Activated T-cell treated with anti-CD3 and anti-CD28 coated beads for 48 hours (primary cell): Measurements from ENCODE around the gene CBX5.
A peak's percentile ranks its signal among the peaks of the same experiment; 100 is the strongest.
"Not testable (repeated sequence)": the region's sequence is repeated elsewhere in the genome, so short reads cannot be mapped to it uniquely, and the experiment has no call there.

ENCODE experiments used
- DNase-seq: peaks from one replicate; pipeline ENCODE4 v3.0.0-alpha.2; 2020; ENCODE audit warnings: low read depth

The CBX5 gene

DNA sequence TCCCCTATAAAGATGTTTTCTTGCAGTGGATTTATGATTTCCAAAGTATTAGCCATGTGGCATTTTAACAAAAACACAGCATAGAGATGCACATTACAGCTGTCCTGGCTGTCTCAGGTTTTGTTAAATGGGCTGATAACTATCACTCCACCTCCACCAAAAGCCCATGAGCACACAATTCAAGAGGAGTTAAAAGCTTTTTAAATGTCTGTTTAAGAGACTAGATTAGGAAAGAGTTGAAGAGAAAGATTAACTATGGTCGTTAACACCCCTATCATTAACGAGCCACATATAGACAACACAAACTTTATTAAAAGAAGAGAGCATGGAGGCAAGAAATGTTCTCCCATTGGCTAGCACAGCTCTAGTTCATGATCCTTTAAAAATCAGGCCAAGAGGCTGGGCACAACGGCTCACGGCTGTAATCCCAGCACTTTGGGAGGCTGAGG, 14.5 kb downstream of the CBX5 start:
- no peak for DNase-seq

DNA sequence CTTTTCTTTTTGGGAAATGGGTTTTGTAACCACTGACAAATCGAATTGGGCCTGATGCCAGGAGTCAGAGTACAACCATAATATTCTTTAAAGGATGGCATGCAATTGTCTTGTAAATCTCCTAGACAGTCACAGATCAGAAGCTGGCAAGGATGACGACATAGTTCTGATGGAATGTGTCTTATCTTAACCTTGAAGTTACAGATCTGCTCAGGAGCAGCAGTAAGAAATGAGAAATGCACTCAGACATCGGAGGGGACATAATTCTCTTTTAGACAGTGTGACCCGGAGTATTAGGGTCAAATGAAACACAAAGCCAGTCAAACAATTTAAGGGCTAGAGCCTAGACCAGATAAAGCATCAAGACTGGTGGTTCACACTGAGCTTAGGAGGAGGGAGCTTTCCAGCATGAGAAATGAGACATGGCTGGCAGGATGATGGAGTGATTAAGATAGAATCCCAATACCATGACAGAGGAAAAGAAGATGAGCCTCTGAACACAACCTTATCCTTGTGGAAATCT, 17.5 kb downstream of the CBX5 start:
- no peak for DNase-seq

DNA sequence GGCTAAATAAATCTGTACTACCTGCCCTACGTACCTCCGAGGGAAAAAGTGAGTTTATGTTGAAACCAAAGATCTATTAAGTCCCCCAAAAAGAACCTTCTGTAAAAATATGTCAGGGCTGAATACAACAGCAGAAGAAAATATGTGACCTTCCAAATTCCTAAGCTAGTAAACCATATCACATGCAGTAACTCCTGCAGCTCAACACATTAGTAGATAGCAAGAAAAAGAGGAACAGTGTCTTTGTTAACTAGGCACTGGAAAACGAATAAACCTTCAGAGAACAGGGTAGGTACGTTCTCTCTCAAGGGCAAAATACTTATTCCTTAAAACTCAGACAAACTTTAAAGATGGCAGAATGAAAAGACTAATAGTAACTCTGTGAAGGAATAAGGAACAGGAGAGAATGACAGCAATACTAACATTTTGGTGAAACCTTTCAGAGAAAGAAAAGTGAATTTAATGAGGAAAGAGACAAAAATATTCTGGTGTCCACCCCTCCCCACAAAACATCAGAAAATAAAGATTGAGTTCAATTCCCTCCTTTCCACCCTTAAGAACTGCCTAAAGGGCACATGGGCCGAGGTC, 18.0 kb downstream of the CBX5 start:
- DNase-seq: no peak

DNA sequence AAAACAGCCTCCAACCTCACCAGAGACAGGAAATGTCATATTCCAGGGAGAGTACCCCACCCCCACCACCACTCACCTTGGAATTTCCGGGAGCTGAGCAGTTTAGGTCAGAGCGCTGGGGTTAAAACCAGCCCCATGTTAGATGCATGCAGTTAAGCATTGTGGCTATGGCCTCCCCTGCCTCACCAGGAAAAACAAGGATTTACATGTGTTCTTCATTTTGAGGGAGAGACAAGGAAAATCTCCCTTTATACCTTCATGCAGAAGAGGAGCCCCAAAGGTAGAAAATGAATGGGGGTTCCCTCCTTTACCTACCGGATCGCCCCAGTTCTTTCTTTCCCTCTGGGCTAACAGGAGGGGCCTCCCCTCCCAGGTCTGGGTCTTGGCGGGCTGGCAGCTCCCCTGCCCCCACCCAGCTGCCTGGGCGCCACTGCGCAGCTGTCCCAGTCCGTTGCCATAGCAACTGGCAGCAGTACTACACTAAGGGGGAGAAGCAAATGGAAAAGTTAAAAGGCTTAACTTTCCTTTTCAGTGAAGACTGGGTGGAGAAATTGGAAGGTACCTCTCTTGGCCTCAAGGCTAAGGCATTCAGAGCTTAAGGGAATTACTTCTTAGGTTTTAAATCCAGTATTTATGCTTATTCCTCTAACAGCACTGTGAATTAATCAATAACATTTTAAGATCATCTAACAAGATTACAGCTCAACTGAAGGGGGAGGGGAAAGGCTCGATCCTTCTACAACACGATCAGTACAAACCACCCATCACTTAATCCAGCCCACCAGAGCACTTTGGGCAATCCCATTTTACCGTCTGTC, 20.5 kb downstream of the CBX5 start:
- DNase-seq: peak; percentile 35

DNA sequence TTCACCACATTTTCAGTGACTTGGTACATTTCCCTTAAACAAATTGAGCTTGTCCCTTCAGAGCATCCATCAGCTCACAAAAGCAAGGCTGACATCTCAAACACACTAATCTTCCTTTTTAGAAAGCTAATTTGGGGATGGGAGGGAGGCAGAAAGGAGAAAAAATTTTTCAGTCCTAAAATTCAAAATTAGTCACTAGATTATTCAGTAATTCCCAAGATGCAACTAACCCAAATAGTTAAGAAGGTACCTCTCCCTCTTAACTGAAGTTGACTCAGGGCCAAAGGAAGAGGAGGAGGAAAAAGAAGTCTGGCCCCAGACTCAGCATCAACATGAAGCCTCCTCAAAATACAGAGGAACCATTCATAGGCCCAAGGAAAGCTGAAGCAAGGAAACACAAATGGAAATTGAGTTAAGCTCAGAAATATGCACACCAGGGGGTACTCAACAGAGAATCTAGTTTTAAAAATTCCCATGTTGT, 21.7 kb downstream of the CBX5 start:
- DNase-seq: no peak

DNA sequence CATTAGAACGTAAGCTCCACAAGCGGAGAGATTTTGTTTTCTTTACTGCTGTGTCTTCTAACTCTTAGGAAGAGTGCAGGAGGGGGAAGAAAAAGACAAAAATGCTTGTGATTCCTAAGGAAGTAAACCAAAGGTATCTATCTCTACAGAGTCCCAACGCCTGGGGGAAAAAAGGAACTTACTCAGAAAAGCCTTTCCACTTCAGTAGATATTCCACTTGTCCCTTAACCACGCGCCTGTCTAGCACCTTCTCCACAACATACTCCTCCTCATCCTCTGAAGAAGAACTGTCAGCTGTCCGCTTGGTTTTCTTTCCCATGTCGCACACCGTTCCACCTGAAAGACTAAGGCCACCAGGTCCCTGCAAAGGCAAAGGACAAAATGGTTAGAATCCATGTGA, 22.6 kb downstream of the CBX5 start:
- DNase-seq: no peak

DNA sequence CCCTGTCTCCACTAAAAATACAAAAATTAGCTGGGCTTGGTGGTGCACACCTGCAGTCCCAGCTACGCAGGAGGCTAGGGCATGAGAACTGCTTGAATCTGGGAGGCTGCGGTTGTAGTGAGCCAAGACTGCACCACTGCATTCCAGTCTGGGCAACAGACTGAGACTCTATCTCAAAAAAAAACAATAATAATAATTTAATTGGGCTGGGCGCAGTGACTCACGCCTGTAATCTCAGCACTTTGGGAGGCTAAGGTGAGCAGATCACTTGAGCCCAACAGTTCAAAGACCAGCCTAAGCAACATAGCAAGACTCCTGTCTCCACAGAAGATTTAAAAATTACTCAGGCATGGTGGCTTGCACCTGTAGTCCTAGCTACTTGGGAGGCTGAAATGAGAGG, 26.7 kb downstream of the CBX5 start:
- DNase-seq: no peak

DNA sequence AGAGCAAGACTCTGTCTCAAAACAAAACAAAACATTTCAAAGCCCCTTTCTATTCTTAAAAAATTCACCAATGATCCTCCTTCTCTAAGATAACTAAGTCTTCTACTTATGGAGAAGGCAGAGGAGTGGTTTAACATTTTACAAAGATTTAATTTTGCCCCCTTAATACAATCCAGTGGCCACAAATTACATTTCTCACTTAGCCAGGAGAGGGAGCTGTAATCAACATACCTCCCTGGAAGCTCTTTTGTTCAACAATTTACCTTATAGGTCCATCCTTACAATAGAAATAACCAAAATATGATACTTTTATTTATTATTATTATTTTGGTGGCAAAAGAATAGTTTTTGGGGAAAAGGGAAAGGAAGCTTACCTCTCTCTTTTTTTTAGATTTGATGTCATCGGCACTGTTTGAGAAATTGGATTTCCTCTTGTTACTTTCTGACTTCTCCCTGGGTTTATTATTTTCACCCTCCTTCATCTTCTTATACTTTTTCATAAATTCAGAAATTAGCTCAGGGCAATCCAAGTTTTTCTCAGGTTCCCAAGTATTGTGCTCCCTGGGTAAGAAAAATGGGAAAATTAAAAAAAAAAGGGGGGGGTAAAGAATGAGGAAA, 28.1 kb downstream of the CBX5 start:
- no peak for DNase-seq

DNA sequence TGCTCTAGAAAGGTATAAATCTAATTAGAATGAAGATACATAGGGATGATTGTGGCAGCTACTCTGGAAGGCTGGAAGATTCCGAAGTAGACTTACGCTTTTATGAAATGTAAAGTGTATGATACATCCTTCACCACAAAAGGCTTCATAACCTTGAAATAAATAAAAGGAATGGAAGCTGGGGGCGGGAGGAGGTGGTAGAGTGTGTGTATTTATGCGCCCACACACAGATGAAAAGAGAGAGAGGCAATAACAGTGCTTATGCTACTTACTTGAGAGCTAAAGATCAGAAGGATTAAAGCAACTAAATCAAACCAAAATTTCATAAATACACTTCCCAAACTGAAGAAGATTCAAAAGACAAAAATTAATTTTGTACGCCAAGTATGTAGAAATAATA, 30.4 kb downstream of the CBX5 start:
- DNase-seq: no peak

DNA sequence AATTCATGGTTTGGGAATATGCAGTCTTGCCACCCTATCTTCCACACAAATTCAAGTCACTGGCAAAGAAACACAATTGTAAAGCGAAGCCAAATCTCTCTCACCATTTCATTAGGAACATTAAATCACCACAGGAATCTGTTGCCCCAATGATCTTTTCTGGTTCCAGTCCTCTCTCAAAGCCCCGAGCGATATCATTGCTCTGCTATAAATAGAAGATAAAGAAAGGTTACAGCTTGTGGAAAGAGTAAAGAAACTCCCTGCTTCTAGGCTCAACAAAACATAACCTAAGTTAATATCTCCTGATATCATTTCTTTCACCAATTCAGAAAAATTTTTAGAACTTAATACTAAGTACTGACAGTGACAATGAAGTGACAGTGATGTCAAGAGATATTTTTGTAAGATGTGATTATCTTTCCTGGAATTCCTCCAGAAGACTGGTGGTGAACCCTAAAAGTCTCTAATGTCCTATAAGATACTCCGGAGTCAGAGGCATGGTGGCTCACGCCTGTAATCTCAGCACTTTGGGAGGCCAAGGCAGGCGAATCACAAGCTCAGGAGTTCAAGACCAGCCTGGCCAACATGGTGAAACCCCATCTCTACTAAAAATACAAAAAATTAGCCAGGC, 33.8 kb downstream of the CBX5 start:
- DNase-seq: no peak

DNA sequence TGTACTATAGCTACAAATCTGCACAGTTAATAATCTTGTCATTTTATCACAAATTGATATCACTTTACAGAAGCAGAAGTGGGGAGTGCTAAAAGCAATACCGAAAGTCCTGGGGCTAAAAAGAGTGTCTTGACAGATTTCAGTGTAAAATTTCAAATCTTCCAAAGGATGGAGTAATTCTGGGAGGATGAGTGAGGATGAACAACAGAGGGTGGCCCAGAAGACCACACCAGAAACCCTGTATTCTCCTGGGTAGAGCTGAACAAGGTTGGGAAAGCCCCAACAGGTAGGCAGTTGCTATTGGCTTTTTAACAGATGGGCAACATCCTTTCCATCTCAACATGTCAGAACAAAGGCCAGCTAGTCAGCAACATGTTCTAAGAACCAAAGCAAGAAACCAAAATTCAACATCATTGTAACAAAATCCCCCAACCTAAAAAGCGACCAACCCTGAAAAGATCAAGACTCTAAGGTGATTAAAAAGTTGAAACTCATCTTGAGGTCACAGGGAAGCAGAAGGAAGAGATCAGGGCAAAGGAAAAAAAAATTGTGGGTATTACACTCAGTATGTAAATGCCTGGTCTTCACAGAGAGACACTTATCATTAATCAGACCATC, 38.8 kb downstream of the CBX5 start:
- no peak for DNase-seq

DNA sequence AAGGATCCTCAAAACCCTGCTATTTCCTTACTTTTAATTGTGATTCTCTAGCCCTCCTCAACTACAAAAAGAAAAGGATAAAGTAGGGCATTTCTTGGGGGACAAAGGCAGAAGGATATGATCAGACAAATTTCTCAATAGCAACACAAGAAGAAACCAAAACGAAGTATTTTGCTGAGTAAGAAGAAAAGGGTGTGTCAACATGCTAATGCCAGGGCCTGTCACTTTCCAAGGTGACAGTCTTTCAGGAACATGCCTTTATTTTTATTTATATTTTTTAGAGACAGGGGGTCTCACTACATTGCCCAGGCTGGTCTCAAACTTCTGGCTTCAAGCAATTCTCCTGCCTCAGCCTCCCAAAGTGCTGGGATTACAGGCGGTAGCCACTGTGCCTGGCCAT, 39.8 kb downstream of the CBX5 start:
- no peak for DNase-seq

DNA sequence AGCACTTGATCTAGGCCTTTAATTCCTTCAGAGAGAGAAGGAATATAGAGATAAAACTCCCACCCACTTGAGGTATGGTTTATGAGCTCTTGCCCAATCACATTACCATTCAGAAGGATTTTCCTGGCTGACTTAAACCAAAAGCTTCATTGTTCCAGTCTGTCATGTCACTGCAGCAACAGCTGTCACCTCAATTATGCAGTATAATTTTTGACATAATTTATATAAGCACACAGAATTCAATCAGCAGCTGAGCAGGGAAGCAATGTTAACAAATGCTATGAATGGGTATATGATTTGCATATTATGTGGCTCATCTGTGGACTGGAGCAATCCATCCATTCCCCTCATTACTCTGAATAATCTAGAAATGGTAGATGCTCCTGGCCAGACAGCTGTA, 40.3 kb downstream of the CBX5 start:
- DNase-seq: no peak

DNA sequence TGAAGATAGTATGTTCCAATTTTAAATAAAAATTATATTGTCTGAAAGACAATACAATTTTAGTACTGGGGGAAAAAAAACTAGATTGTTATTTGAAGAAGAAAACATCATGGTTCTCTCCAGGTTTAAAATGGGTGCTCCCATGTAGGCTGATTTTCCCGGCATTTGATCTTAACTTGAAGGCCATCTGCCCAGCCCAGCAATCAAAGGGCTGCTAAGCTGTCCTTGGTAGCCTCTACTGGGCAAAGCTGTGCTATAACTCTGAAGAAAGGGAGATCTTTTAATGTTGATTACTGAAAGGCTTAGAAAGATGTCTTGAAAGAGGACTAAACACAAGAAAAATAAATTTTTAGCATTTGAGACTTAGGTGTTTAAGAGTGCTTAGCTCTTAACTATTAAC, 41.4 kb downstream of the CBX5 start:
- DNase-seq: no peak

DNA sequence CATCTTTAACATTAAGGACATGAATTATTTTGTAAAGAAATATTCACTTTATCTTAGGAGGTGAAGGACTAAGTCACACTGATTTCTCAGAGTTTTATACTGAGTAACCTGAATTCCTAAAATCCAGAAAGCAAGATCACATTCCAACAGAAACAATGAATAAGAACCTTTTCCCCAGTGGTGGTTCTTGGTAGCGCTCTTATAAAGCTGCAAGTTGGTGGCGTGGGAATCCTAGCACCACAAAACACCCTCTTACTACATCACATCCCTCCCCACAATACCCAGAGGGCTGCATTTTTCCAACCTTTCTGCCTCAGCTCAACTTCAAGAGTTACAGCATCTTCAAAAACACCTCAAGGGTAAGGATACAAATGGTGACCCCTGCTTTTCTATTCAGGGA, 47.1 kb downstream of the CBX5 start:
- DNase-seq: no peak

DNA sequence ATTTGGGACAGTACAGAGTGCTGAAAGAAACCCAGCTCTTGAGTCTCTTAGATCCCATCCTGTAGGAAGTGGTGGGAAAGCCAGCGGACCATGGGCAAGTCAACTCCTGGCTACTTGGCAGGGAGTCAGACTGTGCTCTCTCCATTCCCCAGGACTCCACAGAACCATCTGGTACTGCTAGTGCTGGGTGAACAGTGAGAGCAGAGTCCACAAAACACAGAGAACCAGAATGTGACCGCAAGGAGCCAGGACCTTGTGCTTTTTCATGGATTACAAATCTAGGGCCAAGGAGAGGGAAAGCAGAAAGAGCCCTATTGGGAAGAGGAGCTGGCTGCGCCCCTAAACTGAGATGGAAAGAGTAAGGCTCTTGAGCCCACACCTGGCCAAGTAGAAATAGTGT, 48.7 kb downstream of the CBX5 start:
- DNase-seq: not testable (repeated sequence)

DNA sequence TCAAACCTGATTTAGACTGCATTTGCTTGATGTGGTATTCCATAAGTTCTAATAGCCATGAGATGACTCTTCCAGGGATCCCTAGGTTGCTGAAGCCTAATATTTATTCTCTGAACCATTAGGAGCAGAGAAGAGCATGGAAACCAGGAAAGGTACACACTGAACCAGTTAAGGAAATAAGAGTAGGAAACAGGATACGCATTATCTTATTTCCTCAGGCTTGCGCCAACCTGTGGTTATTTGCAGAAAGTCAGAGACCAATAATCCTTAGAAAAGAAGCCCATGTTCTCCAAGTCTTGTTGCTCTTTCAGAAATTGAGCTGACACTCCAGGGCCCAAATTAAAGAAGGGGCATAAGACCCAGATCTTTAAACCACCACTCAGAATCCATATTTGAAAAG, 49.4 kb downstream of the CBX5 start:
- DNase-seq: no peak

DNA sequence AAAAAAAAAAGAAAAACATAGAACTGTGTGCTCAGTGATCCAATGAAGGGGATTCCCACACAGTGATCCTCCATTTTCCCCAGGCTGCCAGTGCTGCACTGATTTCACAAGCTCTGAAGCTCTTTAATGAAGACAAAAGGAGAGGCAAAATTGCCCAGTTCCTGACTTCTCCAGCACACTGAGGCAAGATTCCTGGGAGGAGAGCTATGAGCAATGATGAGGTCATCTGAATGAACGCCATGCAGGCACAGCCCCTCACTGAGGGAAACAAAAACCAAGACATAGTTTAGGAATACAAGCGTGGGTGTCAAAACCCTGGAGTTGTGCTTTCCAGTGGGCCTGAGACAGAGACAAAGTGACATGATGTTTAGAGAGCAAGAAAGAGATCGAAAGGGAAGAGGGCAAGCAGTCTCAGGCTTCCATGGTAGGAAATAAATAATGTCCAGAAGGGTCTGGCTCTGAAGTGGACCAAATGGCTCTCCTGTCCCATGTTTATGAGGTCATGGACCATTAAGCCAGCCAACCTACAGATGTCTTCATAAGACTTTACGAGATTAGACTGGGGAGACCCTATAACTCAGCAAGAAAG, 50.2 kb downstream of the CBX5 start:
- DNase-seq: no peak

DNA sequence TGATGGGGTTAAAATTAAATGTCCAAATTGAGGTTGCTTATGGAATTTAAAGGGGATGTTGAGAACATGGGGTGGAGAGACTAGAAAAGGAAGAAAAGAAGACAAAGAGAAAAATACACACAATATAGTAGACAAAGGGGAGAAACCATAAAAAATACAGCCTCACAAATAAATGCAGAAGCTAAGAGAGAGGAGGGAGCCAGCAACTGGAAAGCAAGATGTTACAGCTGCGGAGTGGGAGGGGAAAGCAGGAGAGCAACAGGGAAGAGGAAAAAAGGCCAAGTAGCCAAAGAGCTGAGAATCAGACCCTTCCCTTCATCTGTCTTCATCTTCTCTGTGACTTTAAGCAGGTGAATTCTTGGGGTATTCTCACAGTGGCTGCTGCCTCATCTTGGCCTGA, 51.5 kb downstream of the CBX5 start:
- no peak for DNase-seq

DNA sequence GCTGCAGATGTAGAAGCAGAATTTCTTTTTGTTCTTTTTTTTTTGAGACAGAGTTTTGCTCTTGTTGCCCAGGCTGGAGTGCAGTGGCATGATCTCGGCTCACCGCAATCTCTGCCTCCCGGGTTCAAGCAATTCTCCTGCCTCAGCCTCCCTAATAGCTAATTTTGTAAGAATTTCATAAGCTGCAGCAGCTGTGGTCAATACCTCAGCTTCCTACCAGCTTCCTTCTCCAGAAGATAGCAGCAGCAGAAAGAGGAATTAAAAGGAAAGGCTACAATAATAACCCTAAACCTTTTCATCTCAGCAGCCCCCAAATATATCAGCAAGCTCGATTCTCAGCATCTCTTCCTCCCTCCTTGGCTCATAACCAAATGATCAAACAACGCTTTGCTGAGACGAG, 52.0 kb downstream of the CBX5 start:
- not testable (repeated sequence) for DNase-seq

DNA sequence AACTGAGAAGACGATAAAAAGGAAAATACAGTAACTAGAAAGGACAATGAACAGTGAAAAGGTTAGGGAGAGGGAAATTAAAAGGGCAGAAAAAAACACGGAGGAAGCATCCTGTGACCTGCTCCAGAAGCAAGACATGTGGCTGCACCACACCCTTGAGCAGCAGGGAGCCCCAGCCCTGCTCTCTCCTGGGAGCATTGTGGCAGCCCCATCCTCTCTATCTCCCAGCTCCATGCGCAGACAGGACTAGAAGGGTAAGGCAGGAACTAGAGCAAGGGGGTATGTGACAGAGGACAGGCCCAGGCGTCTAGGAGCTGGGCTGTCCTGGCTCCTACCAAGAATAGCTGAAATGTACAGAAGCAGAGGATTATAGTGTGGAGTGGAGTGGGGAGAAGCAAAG, 52.5 kb downstream of the CBX5 start:
- DNase-seq: no peak

DNA sequence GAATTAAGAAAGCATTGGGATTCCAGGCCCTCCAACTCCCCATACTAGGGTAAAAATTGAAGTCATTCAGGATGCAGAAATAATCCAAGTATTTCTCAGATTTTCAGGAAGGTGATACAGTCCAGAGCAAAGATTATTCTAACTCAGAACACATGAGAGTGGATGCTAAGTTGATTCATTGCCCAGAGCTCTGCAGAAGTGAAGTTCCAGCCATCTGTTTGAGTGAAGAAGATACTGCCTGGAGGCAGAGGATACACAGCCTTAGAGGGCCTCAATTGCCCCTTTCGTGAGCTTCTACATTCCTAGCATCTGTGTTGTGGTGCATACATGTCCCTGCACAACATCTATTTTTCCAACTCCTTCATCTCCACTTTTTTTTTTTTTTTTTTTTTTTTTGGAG, 54.3 kb downstream of the CBX5 start:
- no peak for DNase-seq
